B cell (primary cell): Measurements from ENCODE around the gene CPLANE2. TPM values are rescaled to one million over a fixed set of nuclear protein-coding genes. Genes with fewer than 3 reads are reported as not detected.

Source experiments
- ATAC-seq: fragments of 200-7000 bp; cut with Tn5 transposase; one replicate; pipeline ENCODE4 v1.10.0; 2021; ENCODE audit warnings: low read depth, mild to moderate bottlenecking, moderate number of reproducible peaks, moderate library complexity
- CTCF ChIA-PET: fragments of 350-600 bp; sonication (Branson Sonifier 250); formaldehyde crosslinking; loops from one replicate; lab custom pipeline; 2021; ENCODE audit warnings: antibody characterized with exemption, inconsistent platforms; lab: Charles Lee
- POLR2A ChIA-PET: fragments of 350-600 bp; sonication (Branson Sonifier 250); formaldehyde crosslinking; loops from one replicate; lab custom pipeline; 2021; ENCODE audit warnings: antibody characterized with exemption; lab: Charles Lee
- DNase-seq: peaks from one replicate; pipeline ENCODE4 v3.0.0; 2013
- H2AFZ ChIP-seq: 2 replicates; pipeline ENCODE4 v1.6.1; 2012; ENCODE audit warnings: mild to moderate bottlenecking, low read depth, low read length; ENCODE audit not compliant: insufficient read depth, poor library complexity, severe bottlenecking
- H3K27ac ChIP-seq, 2 donors: 1 replicate in 1 of 2; 2 replicates in 1 of 2; pipeline ENCODE4 v1.5.1; 2012 to 2013; ENCODE audit warnings: low read length in 2 of 2, mild to moderate bottlenecking in 2 of 2, moderate library complexity in 1 of 2
- H3K27me3 ChIP-seq, 4 experiments: fragments of 200-600 bp in 1 of 4; sonication (generic) in 1 of 4; replicated peaks in 1 of 4; 1 replicate in 2 of 4; 2 replicates in 2 of 4; pipeline versions ENCODE4 v1.6.1 to v1.7.0; 2013 to 2016; ENCODE audit warnings: low read length in 3 of 4, mild to moderate bottlenecking in 2 of 4, mixed read lengths in 1 of 4, moderate library complexity in 1 of 4; ENCODE audit not compliant: insufficient read depth in 4 of 4, control insufficient read depth in 3 of 4; ENCODE audit errors: control extremely low read depth in 1 of 4
- H3K36me3 ChIP-seq, 2 experiments: replicated peaks in 1 of 2; 1 replicate in 1 of 2; 2 replicates in 1 of 2; pipeline versions ENCODE4 v1.6.1 to v1.7.1; 2013; ENCODE audit warnings: low read length in 1 of 2; ENCODE audit not compliant: insufficient read depth in 2 of 2, control insufficient read depth in 1 of 2; ENCODE audit errors: control extremely low read depth in 1 of 2, extremely low read depth in 1 of 2
- H3K4me1 ChIP-seq, 2 donors: fragments of 200-600 bp in 1 of 2; sonication (generic) in 1 of 2; 1 replicate in 1 of 2; 2 replicates in 1 of 2; pipeline versions ENCODE4 v1.5.1 to v1.6.1; 2013 to 2017; ENCODE audit warnings: low read length in 2 of 2; ENCODE audit not compliant: control insufficient read depth in 2 of 2, insufficient read depth in 2 of 2
- H3K4me2 ChIP-seq: replicated peaks from 2 replicates; pipeline ENCODE3; 2012; ENCODE audit warnings: mild to moderate bottlenecking, low read depth, low read length; ENCODE audit not compliant: poor library complexity, severe bottlenecking
- H3K4me3 ChIP-seq, 5 experiments: fragments of 200-600 bp in 1 of 5; sonication (generic) in 1 of 5; 1 replicate in 3 of 5; 2 replicates in 2 of 5; pipeline versions ENCODE4 v1.5.1 to v1.7.0; 2011 to 2016; ENCODE audit warnings: low read length in 4 of 5, mild to moderate bottlenecking in 4 of 5, low read depth in 2 of 5, control low read depth in 1 of 5, moderate library complexity in 1 of 5; ENCODE audit not compliant: insufficient read depth in 1 of 5; ENCODE audit errors: control extremely low read depth in 1 of 5, extremely low read depth in 1 of 5
- H3K79me2 ChIP-seq: fragments of 200-600 bp; sonication (generic); one replicate; pipeline ENCODE4 v1.6.0; 2016; ENCODE audit warnings: low read length; ENCODE audit not compliant: control insufficient read depth, insufficient read depth
- H3K9ac ChIP-seq: fragments of 200-600 bp; sonication (generic); 2 replicates; pipeline ENCODE4 v1.6.1; 2017; ENCODE audit warnings: mild to moderate bottlenecking, low read length, moderate library complexity
- H3K9me3 ChIP-seq, 3 donors: one replicate each; pipeline versions ENCODE4 v1.6.1 to v1.7.1; 2013; ENCODE audit warnings: low read length in 2 of 3; ENCODE audit not compliant: control insufficient read depth in 2 of 3, insufficient read depth in 1 of 3; ENCODE audit errors: control extremely low read depth in 1 of 3
- H4K20me1 ChIP-seq: 2 replicates; pipeline ENCODE4 v1.6.0; 2012; ENCODE audit warnings: mild to moderate bottlenecking, low read length; ENCODE audit not compliant: insufficient read depth, control insufficient read depth, poor library complexity, severe bottlenecking
- H3K27ac Mint-ChIP-seq: one replicate; pipeline ENCODE4 v1.8.0; 2021; ENCODE audit warnings: mixed read lengths
- H3K27me3 Mint-ChIP-seq: one replicate; pipeline ENCODE4 v1.8.0; 2021; ENCODE audit warnings: mixed read lengths
- H3K4me1 Mint-ChIP-seq: one replicate; pipeline ENCODE4 v1.8.0; 2021; ENCODE audit warnings: mixed read lengths
- H3K4me3 Mint-ChIP-seq: one replicate; pipeline ENCODE4 v1.8.0; 2021; ENCODE audit warnings: mixed read lengths
- H3K9me3 Mint-ChIP-seq: one replicate; pipeline ENCODE4 v1.8.0; 2022; ENCODE audit warnings: mixed read lengths; ENCODE audit not compliant: insufficient read depth
- EZH2 ChIP-seq: IDR thresholded peaks from 2 replicates; pipeline ENCODE4 v1.6.1; 2012; ENCODE audit warnings: borderline replicate concordance, low read depth, mild to moderate bottlenecking, moderate library complexity, low read length; ENCODE audit not compliant: insufficient read depth, poor library complexity, severe bottlenecking
- WGBS: methylation state at CpG from one replicate; pipeline ENCODE4 v1.1.5; 2013; ENCODE audit warnings: missing lambda C conversion rate; ENCODE audit not compliant: insufficient coverage; 5-methylcytosine and 5-hydroxymethylcytosine counted together
- intact Hi-C: fragments of 100-400 bp; cut with micrococcal nuclease; formaldehyde crosslinking; loops from one replicate; pipeline ENCODE4 v1.10.0; 2022
- polyA plus RNA-seq: library from polyadenylated mRNA; depleted of rRNA; stranded (reverse); fragments of >200 nt; gene quantifications from 2 replicates; pipeline ENCODE4 v1.2.3, GENCODE V29; 2012
- total RNA-seq, 2 donors: library from RNA; stranded (reverse); fragments of 120-200 nt in 1 of 2; gene quantifications; 1 replicate in 1 of 2; 2 replicates in 1 of 2; pipeline versions ENCODE4 v1.2.3 to v1.2.4, GENCODE V29; 2013 to 2022
- TF ChIP-seq, protein P1 (sequence below): fragments of 200-600 bp; IDR thresholded peaks from one replicate; pipeline ENCODE4 v1.8.0; 2022; ENCODE audit warnings: antibody characterized with exemption, mild to moderate bottlenecking

The CPLANE2 gene
- total and polyA plus RNA-seq, 2 donors (not counting 1 experiment from before 2014, with no cell fraction given) = 5.7 to 11.1 TPM

DNA sequence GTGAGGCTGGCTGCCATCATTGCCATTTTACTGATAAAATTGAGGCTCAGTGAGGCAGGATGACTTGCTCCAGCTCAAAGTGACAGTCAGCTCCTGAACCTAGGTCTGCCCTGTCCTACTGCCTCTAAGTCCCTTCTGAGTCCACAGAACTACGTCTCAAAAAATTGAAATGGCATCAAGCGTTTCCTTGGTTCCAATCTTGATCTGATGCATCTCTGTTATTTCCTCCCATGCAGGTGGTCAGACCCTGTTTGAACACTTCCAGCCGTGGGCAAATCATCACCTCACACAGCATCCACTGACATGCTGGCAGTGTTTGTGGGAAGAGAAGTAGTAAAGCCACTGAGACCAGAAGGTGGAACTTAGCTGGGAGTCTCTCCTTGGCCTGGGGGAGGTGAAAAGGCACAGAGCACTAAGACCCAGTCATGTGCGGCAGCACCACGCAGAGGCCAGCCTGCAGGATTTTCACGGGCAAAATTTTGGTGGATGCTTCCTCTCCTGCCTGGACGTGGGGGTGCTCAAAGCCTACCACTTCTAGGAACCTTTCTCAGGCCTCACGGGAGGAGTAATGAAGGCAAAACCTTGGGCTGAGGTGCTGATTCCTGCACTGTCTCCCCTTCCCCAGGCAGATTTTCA, 7.8 kb upstream of the CPLANE2 start:
- H3K27me3 Mint-ChIP-seq = no peaks in the 10 kb centered on the region
- peaks cover 0 to 6% of the 10 kb centered on the region in 2 experiments for H3K36me3 ChIP-seq
- ATAC-seq = no peak
- no peak overlapping the region for H3K27ac Mint-ChIP-seq
- peaks cover 18% of the 10 kb centered on the region for H3K4me1 Mint-ChIP-seq
- intact Hi-C loops = loop anchor here (1.0 to 2.0 kb wide), 4 partner anchors 38 to 165 kb away; no protein-coding TSS in a partner anchor
- no peak overlapping the region for H3K9ac ChIP-seq
- H3K9me3 Mint-ChIP-seq = no peaks in the 10 kb centered on the region
- TF ChIP-seq EZH2 = no peak
- TF ChIP-seq, protein P1, sequence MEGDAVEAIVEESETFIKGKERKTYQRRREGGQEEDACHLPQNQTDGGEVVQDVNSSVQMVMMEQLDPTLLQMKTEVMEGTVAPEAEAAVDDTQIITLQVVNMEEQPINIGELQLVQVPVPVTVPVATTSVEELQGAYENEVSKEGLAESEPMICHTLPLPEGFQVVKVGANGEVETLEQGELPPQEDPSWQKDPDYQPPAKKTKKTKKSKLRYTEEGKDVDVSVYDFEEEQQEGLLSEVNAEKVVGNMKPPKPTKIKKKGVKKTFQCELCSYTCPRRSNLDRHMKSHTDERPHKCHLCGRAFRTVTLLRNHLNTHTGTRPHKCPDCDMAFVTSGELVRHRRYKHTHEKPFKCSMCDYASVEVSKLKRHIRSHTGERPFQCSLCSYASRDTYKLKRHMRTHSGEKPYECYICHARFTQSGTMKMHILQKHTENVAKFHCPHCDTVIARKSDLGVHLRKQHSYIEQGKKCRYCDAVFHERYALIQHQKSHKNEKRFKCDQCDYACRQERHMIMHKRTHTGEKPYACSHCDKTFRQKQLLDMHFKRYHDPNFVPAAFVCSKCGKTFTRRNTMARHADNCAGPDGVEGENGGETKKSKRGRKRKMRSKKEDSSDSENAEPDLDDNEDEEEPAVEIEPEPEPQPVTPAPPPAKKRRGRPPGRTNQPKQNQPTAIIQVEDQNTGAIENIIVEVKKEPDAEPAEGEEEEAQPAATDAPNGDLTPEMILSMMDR = peak; percentile 20
- H3K27me3 ChIP-seq = no peaks in the 10 kb centered on the region
- no peak overlapping the region for H3K4me3 Mint-ChIP-seq
- H3K4me3 ChIP-seq = no peak overlapping the region
- DNase-seq = no peak
- no peak overlapping the region for H3K4me2 ChIP-seq
- no peak overlapping the region for H2AFZ ChIP-seq
- H3K9me3 ChIP-seq = no peaks in the 10 kb centered on the region
- 81% methylated on average over 7 of the region's 8 CpGs for WGBS
- H3K27ac ChIP-seq = no peak overlapping the region
- H3K79me2 ChIP-seq = no peaks in the 10 kb centered on the region
- ChIA-PET CTCF (interaction anchor here (0.6 to 5.5 kb wide), 18 partner anchors 10 to 174 kb away, joined by 3 to 93 read pairs (median 7); partner anchors contain the start of gene FAM131C), POLR2A (no interaction called here)
- no peaks in the 10 kb centered on the region for H4K20me1 ChIP-seq
- peaks cover 13 to 14% of the 10 kb centered on the region in 2 donors for H3K4me1 ChIP-seq
